Suprapubic skin (tissue), 4 donors: ENCODE results near the gene PYM1.

Experiments used
- POLR2A ChIP-seq, 2 donors: fragments of 450-650 bp; IDR thresholded peaks; one replicate each; pipeline ENCODE4 v1.6.1; 2017; ENCODE audit warnings: antibody characterized with exemption in 2 of 2, mild to moderate bottlenecking in 2 of 2, moderate library complexity in 2 of 2
- POLR2AphosphoS5 ChIP-seq, 3 donors: sonication (generic); formaldehyde crosslinking; IDR thresholded peaks; one replicate each; pipeline ENCODE4 v1.6.1; 2017; ENCODE audit warnings: antibody characterized with exemption in 3 of 3
- TF ChIP-seq, protein P1 (sequence below), 2 donors: fragments of 200-600 bp in 1 of 2; fragments of 450-650 bp in 1 of 2; sonication (generic) in 1 of 2; IDR thresholded peaks; one replicate each; pipeline ENCODE4 v1.5.1; 2016 to 2019; ENCODE audit warnings: antibody characterized with exemption in 2 of 2, mild to moderate bottlenecking in 1 of 2, moderate library complexity in 1 of 2

DNA sequence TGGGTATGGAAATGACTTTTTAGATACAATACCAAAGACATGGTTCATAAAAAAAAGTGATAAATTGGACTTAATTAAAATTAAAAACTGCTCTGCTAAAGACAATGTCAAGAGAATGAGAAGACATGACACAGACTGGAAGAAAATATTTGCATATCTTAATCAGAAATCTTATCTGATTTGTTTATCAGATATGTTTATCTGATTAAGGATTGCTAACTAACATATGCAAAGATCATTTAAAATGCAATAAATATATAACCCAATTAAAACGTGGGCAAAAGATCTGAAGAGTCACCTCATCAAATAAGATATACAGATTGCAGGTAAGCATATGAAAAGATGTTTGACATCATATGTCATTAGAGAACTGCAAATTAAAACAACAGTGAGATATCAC lies 75.0 kb downstream of the PYM1 start:
- TF ChIP-seq, protein P1, sequence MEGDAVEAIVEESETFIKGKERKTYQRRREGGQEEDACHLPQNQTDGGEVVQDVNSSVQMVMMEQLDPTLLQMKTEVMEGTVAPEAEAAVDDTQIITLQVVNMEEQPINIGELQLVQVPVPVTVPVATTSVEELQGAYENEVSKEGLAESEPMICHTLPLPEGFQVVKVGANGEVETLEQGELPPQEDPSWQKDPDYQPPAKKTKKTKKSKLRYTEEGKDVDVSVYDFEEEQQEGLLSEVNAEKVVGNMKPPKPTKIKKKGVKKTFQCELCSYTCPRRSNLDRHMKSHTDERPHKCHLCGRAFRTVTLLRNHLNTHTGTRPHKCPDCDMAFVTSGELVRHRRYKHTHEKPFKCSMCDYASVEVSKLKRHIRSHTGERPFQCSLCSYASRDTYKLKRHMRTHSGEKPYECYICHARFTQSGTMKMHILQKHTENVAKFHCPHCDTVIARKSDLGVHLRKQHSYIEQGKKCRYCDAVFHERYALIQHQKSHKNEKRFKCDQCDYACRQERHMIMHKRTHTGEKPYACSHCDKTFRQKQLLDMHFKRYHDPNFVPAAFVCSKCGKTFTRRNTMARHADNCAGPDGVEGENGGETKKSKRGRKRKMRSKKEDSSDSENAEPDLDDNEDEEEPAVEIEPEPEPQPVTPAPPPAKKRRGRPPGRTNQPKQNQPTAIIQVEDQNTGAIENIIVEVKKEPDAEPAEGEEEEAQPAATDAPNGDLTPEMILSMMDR (IDR thresholded peaks at IDR 0.05) = no peak
- no peak for TF ChIP-seq POLR2A (IDR thresholded peaks at IDR 0.05)
- no peak for TF ChIP-seq POLR2AphosphoS5 (IDR thresholded peaks at IDR 0.05)
